ENCODE measurements around the gene CASK. TPM values are rescaled to one million over a fixed set of nuclear protein-coding genes. Genes with fewer than 3 reads are reported as not detected.

The CASK gene
- total RNA-seq, 2 donors from 2014 or later: 22.3 to 27.4 TPM

- Histone ChIP-seq H3K4me3 (no peak overlapping the region), H3K4me1 (no peaks in the 10 kb centered on the region), H3K27ac (no peak overlapping the region), H3K9me3 (no peaks in the 10 kb centered on the region), H3K27me3 (no peaks in the 10 kb centered on the region), H3K36me3 (replicated peaks in 1 of 2; ENCODE audit: insufficient read depth in 1 of 2, low read depth in 2 of 2) (no peaks in the 10 kb centered on the region)
- intact Hi-C loops (cut with DNase I): no loop called here
- no peak for ATAC-seq
- WGBS, 2 donors: 63 to 80% methylated on average over 1 of the region's 1 CpG
- TF ChIP-seq POLR2A (IDR thresholded peaks at IDR 0.05): no peak
- TF ChIP-seq, protein P1, sequence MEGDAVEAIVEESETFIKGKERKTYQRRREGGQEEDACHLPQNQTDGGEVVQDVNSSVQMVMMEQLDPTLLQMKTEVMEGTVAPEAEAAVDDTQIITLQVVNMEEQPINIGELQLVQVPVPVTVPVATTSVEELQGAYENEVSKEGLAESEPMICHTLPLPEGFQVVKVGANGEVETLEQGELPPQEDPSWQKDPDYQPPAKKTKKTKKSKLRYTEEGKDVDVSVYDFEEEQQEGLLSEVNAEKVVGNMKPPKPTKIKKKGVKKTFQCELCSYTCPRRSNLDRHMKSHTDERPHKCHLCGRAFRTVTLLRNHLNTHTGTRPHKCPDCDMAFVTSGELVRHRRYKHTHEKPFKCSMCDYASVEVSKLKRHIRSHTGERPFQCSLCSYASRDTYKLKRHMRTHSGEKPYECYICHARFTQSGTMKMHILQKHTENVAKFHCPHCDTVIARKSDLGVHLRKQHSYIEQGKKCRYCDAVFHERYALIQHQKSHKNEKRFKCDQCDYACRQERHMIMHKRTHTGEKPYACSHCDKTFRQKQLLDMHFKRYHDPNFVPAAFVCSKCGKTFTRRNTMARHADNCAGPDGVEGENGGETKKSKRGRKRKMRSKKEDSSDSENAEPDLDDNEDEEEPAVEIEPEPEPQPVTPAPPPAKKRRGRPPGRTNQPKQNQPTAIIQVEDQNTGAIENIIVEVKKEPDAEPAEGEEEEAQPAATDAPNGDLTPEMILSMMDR (IDR thresholded peaks at IDR 0.05): no peak
- DNase-seq: no peak
Measured at GRCh38 chrX:41913476-41913875, 9.9 kb downstream of the CASK start.

DNA sequence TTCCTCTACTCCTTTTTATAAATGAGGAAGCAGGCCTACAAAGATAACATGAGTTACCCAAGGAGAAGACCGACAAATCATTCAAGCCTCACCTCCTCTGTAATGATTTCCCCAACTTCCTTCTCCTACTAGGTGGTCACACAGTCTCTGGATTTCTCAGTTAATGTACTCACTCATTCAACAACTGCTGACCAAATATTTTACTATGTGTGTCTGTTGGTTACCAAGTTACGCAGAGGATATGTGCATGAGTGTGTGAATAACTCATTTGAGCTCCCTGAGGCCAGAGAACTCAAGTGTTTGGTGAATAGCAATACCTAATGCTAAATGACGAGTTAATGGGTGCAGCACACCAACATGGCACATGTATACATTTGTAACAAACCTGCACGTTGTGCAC, 10.4 kb downstream of the CASK start:
- Histone ChIP-seq H3K27me3 (no peaks in the 10 kb centered on the region), H3K4me1 (no peaks in the 10 kb centered on the region), H3K27ac (no peak overlapping the region), H3K9me3 (no peaks in the 10 kb centered on the region), H3K36me3 (replicated peaks in 1 of 2; ENCODE audit: insufficient read depth in 1 of 2, low read depth in 2 of 2) (no peaks in the 10 kb centered on the region), H3K4me3 (no peak overlapping the region)
- ATAC-seq (no peak), DNase-seq (no peak)
- intact Hi-C loops (cut with DNase I): no loop called here
- 84 to 96% methylated on average over 4 of the region's 4 CpGs for WGBS, 2 donors
- TF ChIP-seq, protein P1 (IDR thresholded peaks at IDR 0.05): no peak
- TF ChIP-seq POLR2A (IDR thresholded peaks at IDR 0.05): no peak

- H3K36me3 ChIP-seq (replicated peaks in 1 of 2; ENCODE audit: insufficient read depth in 1 of 2, low read depth in 2 of 2): no peaks in the 10 kb centered on the region
- intact Hi-C loops (cut with DNase I): no loop called here
- H3K9me3 ChIP-seq: no peaks in the 10 kb centered on the region
- TF ChIP-seq, protein P1 (IDR thresholded peaks at IDR 0.05): no peak
- no peak for TF ChIP-seq POLR2A (IDR thresholded peaks at IDR 0.05)
- no peak overlapping the region for H3K27ac ChIP-seq
- no peak overlapping the region for H3K4me3 ChIP-seq
- H3K27me3 ChIP-seq: no peaks in the 10 kb centered on the region
- no peaks in the 10 kb centered on the region for H3K4me1 ChIP-seq
- ATAC-seq (no peak), DNase-seq (no peak)
Measured at GRCh38 chrX:41909068-41909467, 14.3 kb downstream of the CASK start.

GRCh38 chrX:41906515-41907187, 16.7 kb downstream of the CASK start:
- no peaks in the 10 kb centered on the region for H3K9me3 ChIP-seq
- whole genome bisulfite sequencing, 2 donors: 86 to 93% methylated on average over 2 to 3 of the region's 3 CpGs
- H3K27ac ChIP-seq: no peak overlapping the region
- intact Hi-C loops (cut with DNase I): no loop called here
- ATAC-seq (no peak), DNase-seq (no peak)
- H3K4me1 ChIP-seq: no peaks in the 10 kb centered on the region
- no peaks in the 10 kb centered on the region for H3K27me3 ChIP-seq
- no peak for TF ChIP-seq POLR2A (IDR thresholded peaks at IDR 0.05)
- TF ChIP-seq, protein P1 (IDR thresholded peaks at IDR 0.05): no peak
- H3K36me3 ChIP-seq (replicated peaks in 1 of 2; ENCODE audit: insufficient read depth in 1 of 2, low read depth in 2 of 2): no peaks in the 10 kb centered on the region
- no peak overlapping the region for H3K4me3 ChIP-seq

- TF ChIP-seq POLR2A (IDR thresholded peaks at IDR 0.05): no peak
- TF ChIP-seq, protein P1 (IDR thresholded peaks at IDR 0.05): no peak
- Histone ChIP-seq H3K4me3 (no peak overlapping the region), H3K36me3 (replicated peaks in 1 of 2; ENCODE audit: insufficient read depth in 1 of 2, low read depth in 2 of 2) (no peaks in the 10 kb centered on the region), H3K4me1 (no peaks in the 10 kb centered on the region), H3K27ac (no peak overlapping the region), H3K27me3 (no peaks in the 10 kb centered on the region), H3K9me3 (no peaks in the 10 kb centered on the region)
- DNase-seq (no peak), ATAC-seq (no peak)
- intact Hi-C loops (cut with DNase I): no loop called here
- WGBS, 2 donors: 76 to 88% methylated on average over 1 of the region's 1 CpG
Measured at GRCh38 chrX:41903544-41903943, 19.8 kb downstream of the CASK start.
